ENCODE results near the gene PCYT1A. TPM values are rescaled to one million over a fixed set of nuclear protein-coding genes. Genes with fewer than 3 reads are reported as not detected.

The PCYT1A gene
- total RNA-seq, 1 experiment from 2014 or later: 52.2 TPM

DNA sequence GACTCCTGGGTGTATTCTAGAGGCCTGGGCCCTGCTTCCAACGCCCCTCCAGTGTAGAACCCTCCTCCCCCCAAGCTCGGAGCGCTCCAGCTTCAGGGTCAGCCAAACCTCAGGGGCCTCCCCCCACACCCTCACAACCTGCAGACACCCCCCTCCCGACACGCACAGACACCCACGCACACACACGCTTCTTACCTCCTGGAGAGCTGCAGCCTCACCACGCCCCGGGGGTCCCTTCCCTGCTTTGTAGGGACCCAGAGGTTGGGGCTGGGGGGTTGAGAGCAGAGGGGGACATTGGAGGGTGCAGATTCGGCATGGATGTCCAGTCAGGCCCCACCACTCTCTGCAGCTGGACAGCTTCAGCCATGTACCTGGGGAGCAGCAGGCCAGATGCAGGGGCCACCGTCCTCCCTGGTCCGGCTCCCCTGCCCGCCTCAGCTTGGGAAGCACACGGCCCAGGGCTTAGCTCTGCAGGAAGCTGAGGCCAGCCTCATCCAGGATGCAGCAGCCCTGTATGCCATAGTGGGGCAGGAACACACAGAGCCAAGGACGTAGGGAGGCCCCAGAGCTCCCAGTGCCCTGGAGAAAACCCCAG, 89.3 kb downstream of the PCYT1A start:
- CTCF ChIA-PET: no interaction called here

DNA sequence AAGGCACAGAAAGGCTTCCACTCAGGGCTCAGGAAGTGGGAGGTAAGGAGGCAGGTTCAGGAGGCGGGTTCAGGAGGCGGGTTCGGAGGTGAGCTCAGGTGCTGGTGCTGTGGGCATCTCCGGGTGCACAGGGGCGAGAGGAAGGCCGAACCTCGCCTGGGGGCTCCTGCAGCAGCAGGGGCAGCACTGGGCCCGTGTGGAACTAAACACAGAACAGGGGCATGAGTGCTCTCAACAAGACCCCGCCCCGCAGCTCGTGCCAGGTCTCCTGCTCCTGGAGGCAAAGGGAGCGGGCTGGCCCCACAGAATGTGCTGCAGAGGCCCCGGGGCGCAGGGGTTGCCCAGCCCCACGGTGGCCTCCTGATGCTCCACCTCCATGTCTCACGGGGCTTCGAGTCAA, 90.0 kb downstream of the PCYT1A start:
- Mint-ChIP-seq H3K4me3 (ENCODE audit: unreplicated experiment) (no peak overlapping the region), H3K27ac (ENCODE audit: unreplicated experiment) (no peak overlapping the region), H3K9me3 (ENCODE audit: unreplicated experiment) (no peaks in the 10 kb centered on the region), H3K27me3 (ENCODE audit: insufficient read depth, unreplicated experiment) (no peaks in the 10 kb centered on the region), H3K36me3 (ENCODE audit: insufficient read depth, unreplicated experiment) (no peaks in the 10 kb centered on the region), H3K4me1 (ENCODE audit: low read depth, unreplicated experiment) (no peaks in the 10 kb centered on the region)
- no peaks in the 10 kb centered on the region for H3K9me3 ChIP-seq
- H3K4me3 ChIP-seq (ENCODE audit: low read depth, low read length): no peak overlapping the region
- intact Hi-C loops (cut with micrococcal nuclease; ENCODE audit: unreplicated experiment): no loop called here
- H3K36me3 ChIP-seq (ENCODE audit: control insufficient read depth, insufficient read depth, low read length): no peaks in the 10 kb centered on the region
- no peak for DNase-seq
- BruUV-seq (replicated peaks): no TSS peak
- no peaks in the 10 kb centered on the region for H3K27me3 ChIP-seq (replicated peaks; ENCODE audit: control insufficient read depth, insufficient read depth, low read length)
- CTCF ChIA-PET: interaction anchor here (1.5 kb wide), 1 partner anchor 124 kb away, joined by 6 read pairs; no protein-coding TSS in a partner anchor
- POLR2A ChIA-PET: no interaction called here
- H3K4me1 ChIP-seq: no peaks in the 10 kb centered on the region
- TF ChIP-seq, protein P1, sequence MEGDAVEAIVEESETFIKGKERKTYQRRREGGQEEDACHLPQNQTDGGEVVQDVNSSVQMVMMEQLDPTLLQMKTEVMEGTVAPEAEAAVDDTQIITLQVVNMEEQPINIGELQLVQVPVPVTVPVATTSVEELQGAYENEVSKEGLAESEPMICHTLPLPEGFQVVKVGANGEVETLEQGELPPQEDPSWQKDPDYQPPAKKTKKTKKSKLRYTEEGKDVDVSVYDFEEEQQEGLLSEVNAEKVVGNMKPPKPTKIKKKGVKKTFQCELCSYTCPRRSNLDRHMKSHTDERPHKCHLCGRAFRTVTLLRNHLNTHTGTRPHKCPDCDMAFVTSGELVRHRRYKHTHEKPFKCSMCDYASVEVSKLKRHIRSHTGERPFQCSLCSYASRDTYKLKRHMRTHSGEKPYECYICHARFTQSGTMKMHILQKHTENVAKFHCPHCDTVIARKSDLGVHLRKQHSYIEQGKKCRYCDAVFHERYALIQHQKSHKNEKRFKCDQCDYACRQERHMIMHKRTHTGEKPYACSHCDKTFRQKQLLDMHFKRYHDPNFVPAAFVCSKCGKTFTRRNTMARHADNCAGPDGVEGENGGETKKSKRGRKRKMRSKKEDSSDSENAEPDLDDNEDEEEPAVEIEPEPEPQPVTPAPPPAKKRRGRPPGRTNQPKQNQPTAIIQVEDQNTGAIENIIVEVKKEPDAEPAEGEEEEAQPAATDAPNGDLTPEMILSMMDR (IDR thresholded peaks at IDR 0.05; ENCODE audit: insufficient read depth in 1 of 2, low read depth in 1 of 2, low read length in 1 of 2, severe bottlenecking in 1 of 2, unreplicated experiment in 1 of 2): no peak

More for the DNA sequence above, 89.3 kb downstream of the PCYT1A start:
- H3K27ac Mint-ChIP-seq (ENCODE audit: unreplicated experiment): no peak overlapping the region
- no peaks in the 10 kb centered on the region for H3K36me3 Mint-ChIP-seq (ENCODE audit: insufficient read depth, unreplicated experiment)
- no peak overlapping the region for H3K4me3 Mint-ChIP-seq (ENCODE audit: unreplicated experiment)
- TF ChIP-seq, protein P1 (IDR thresholded peaks at IDR 0.05; ENCODE audit: insufficient read depth in 1 of 2, low read depth in 1 of 2, low read length in 1 of 2, severe bottlenecking in 1 of 2, unreplicated experiment in 1 of 2): no peak
- no TSS peak for BruUV-seq (replicated peaks)
- Histone ChIP-seq H3K4me3 (ENCODE audit: low read depth, low read length) (no peak overlapping the region), H3K27me3 (replicated peaks; ENCODE audit: control insufficient read depth, insufficient read depth, low read length) (no peaks in the 10 kb centered on the region), H3K9me3 (no peaks in the 10 kb centered on the region), H3K36me3 (ENCODE audit: control insufficient read depth, insufficient read depth, low read length) (no peaks in the 10 kb centered on the region), H3K4me1 (no peaks in the 10 kb centered on the region)
- intact Hi-C loops (cut with micrococcal nuclease; ENCODE audit: unreplicated experiment): no loop called here
- H3K4me1 Mint-ChIP-seq (ENCODE audit: low read depth, unreplicated experiment): no peaks in the 10 kb centered on the region
- H3K9me3 Mint-ChIP-seq (ENCODE audit: unreplicated experiment): no peaks in the 10 kb centered on the region
- H3K27me3 Mint-ChIP-seq (ENCODE audit: insufficient read depth, unreplicated experiment): no peaks in the 10 kb centered on the region
- POLR2A ChIA-PET: no interaction called here
- DNase-seq: no peak

- CTCF ChIA-PET: interaction anchor here (0.8 to 1.5 kb wide), 2 partner anchors 122 to 169 kb away, joined by 4 to 6 read pairs; no protein-coding TSS in a partner anchor
- POLR2A ChIA-PET: no interaction called here
- H3K36me3 Mint-ChIP-seq (ENCODE audit: insufficient read depth, unreplicated experiment): no peaks in the 10 kb centered on the region
These were observed 91.8 kb downstream of the PCYT1A start for GRCh38 chr3:196195664-196196265.

More at GRCh38 chr3:196195664-196196265, 91.8 kb downstream of the PCYT1A start:
- Histone ChIP-seq H3K4me1 (no peaks in the 10 kb centered on the region), H3K9me3 (no peaks in the 10 kb centered on the region), H3K36me3 (ENCODE audit: control insufficient read depth, insufficient read depth, low read length) (no peaks in the 10 kb centered on the region), H3K4me3 (ENCODE audit: low read depth, low read length) (no peak overlapping the region), H3K27me3 (replicated peaks; ENCODE audit: control insufficient read depth, insufficient read depth, low read length) (no peaks in the 10 kb centered on the region)
- H3K27me3 Mint-ChIP-seq (ENCODE audit: insufficient read depth, unreplicated experiment): no peaks in the 10 kb centered on the region
- intact Hi-C loops (cut with micrococcal nuclease; ENCODE audit: unreplicated experiment): loop anchor here (1.0 kb wide), 2 partner anchors 122 to 169 kb away; no protein-coding TSS in a partner anchor
- no peaks in the 10 kb centered on the region for H3K4me1 Mint-ChIP-seq (ENCODE audit: low read depth, unreplicated experiment)
- TF ChIP-seq, protein P1 (IDR thresholded peaks at IDR 0.05; ENCODE audit: insufficient read depth in 1 of 2, low read depth in 1 of 2, low read length in 1 of 2, severe bottlenecking in 1 of 2, unreplicated experiment in 1 of 2): no peak
- BruUV-seq (replicated peaks): no TSS peak
- no peak overlapping the region for H3K4me3 Mint-ChIP-seq (ENCODE audit: unreplicated experiment)
- DNase-seq: no peak
- no peak overlapping the region for H3K27ac Mint-ChIP-seq (ENCODE audit: unreplicated experiment)
- H3K9me3 Mint-ChIP-seq (ENCODE audit: unreplicated experiment): no peaks in the 10 kb centered on the region

Data from Caco-2 (cell line).